WTC11 (cell line): ENCODE data around the gene IPCEF1. TPM values are rescaled to one million over a fixed set of nuclear protein-coding genes. Genes with fewer than 3 reads are reported as not detected.

Experiments used
- ATAC-seq: fragments of 200-7000 bp; cut with Tn5 transposase; 2 replicates; pipeline ENCODE4 v1.10.0; 2021; ENCODE audit warnings: mild to moderate bottlenecking, moderate library complexity
- CTCF ChIA-PET: fragments of 300-600 bp; sonication (Branson Sonifier 250); formaldehyde crosslinking; loops from one replicate; lab custom pipeline; 2021; ENCODE audit warnings: antibody characterized with exemption; lab: Charles Lee
- POLR2A ChIA-PET: fragments of 350-600 bp; sonication (Branson Sonifier 250); formaldehyde crosslinking; loops from one replicate; lab custom pipeline; 2021; ENCODE audit warnings: antibody characterized with exemption; lab: Charles Lee
- DNase-seq: peaks from one replicate; pipeline ENCODE4 v3.0.0; 2021; ENCODE audit warnings: low spot score
- H3K27ac Mint-ChIP-seq: 2 replicates; pipeline ENCODE4 v1.8.0; 2021; ENCODE audit warnings: mixed read lengths
- H3K27me3 Mint-ChIP-seq: 2 replicates; pipeline ENCODE4 v1.8.0; 2021; ENCODE audit warnings: low read depth, mild to moderate bottlenecking, moderate library complexity, mixed read lengths
- H3K36me3 Mint-ChIP-seq: 2 replicates; pipeline ENCODE4 v1.8.0; 2021; ENCODE audit warnings: mixed read lengths
- H3K4me1 Mint-ChIP-seq: 2 replicates; pipeline ENCODE4 v1.8.0; 2022; ENCODE audit warnings: mixed read lengths
- H3K4me3 Mint-ChIP-seq: 2 replicates; pipeline ENCODE4 v1.8.0; 2021; ENCODE audit warnings: mild to moderate bottlenecking, moderate library complexity, mixed read lengths
- H3K9me3 Mint-ChIP-seq: 2 replicates; pipeline ENCODE4 v1.8.0; 2021; ENCODE audit warnings: mixed read lengths
- ESRRA ChIP-seq: sonication (generic); formaldehyde crosslinking; IDR thresholded peaks from 2 replicates; pipeline ENCODE4 v1.8.1; 2022; ENCODE audit warnings: mild to moderate bottlenecking, missing genetic modification reagents, borderline replicate concordance
- FOXP1 ChIP-seq: sonication (generic); formaldehyde crosslinking; IDR thresholded peaks from 2 replicates; pipeline ENCODE4 v1.8.0; 2022; ENCODE audit warnings: missing genetic modification reagents, mild to moderate bottlenecking, moderate library complexity, borderline replicate concordance
- FOXP4 ChIP-seq: sonication (generic); formaldehyde crosslinking; IDR thresholded peaks from 2 replicates; pipeline ENCODE4 v1.8.0; 2022; ENCODE audit warnings: mild to moderate bottlenecking, missing genetic modification reagents
- GTF2I ChIP-seq: fragments of 250-450 bp; sonication (Bioruptor Pico); conservative IDR thresholded peaks from 2 replicates; pipeline ENCODE4 v1.4.0; 2021; ENCODE audit warnings: mild to moderate bottlenecking
- JUN ChIP-seq: sonication (generic); formaldehyde crosslinking; IDR thresholded peaks from 2 replicates; pipeline ENCODE4 v1.8.0; 2023; ENCODE audit warnings: mild to moderate bottlenecking, missing genetic modification reagents
- NR1H2 ChIP-seq: sonication (generic); formaldehyde crosslinking; IDR thresholded peaks from 2 replicates; pipeline ENCODE4 v1.9.0; 2021; ENCODE audit warnings: mild to moderate bottlenecking, moderate library complexity, missing genetic modification reagents
- NR2C2 ChIP-seq: sonication (generic); formaldehyde crosslinking; IDR thresholded peaks from 2 replicates; pipeline ENCODE4 v1.8.0; 2022; ENCODE audit warnings: mild to moderate bottlenecking, missing genetic modification reagents
- RELA ChIP-seq: sonication (generic); formaldehyde crosslinking; IDR thresholded peaks from 2 replicates; pipeline ENCODE4 v1.8.1; 2022; ENCODE audit warnings: missing genetic modification reagents, mild to moderate bottlenecking, borderline replicate concordance
- TCF7 ChIP-seq: sonication (generic); formaldehyde crosslinking; IDR thresholded peaks from 2 replicates; pipeline ENCODE4 v1.8.0; 2022; ENCODE audit warnings: mild to moderate bottlenecking, low read depth, missing genetic modification reagents, moderate library complexity
- TP53 ChIP-seq: sonication (generic); formaldehyde crosslinking; IDR thresholded peaks from 2 replicates; pipeline ENCODE4 v1.8.1; 2023; ENCODE audit warnings: mild to moderate bottlenecking, missing genetic modification reagents
- ZNF138 ChIP-seq: sonication (generic); formaldehyde crosslinking; conservative IDR thresholded peaks from 2 replicates; pipeline ENCODE4 v1.8.1; 2022; ENCODE audit warnings: mild to moderate bottlenecking, moderate library complexity, missing genetic modification reagents
- ZNF396 ChIP-seq: fragments of 250-450 bp; sonication (Bioruptor Pico); IDR thresholded peaks from 2 replicates; pipeline ENCODE4 v1.8.0; 2021; ENCODE audit warnings: mild to moderate bottlenecking, moderate library complexity, borderline replicate concordance
- ZNF416 ChIP-seq: fragments of 250-450 bp; sonication (Bioruptor Pico); IDR thresholded peaks from 2 replicates; pipeline ENCODE4 v1.9.0; 2021; ENCODE audit warnings: mild to moderate bottlenecking, inconsistent platforms
- ZNF425 ChIP-seq: fragments of 250-450 bp; sonication (Bioruptor Pico); conservative IDR thresholded peaks from 2 replicates; pipeline ENCODE4 v1.9.0; 2021; ENCODE audit warnings: mild to moderate bottlenecking
- total RNA-seq: library from RNA; stranded (reverse); gene quantifications from 3 replicates; pipeline ENCODE4 v1.2.3, GENCODE V29; 2021
- TF ChIP-seq, protein P1 (sequence below): fragments of 250-450 bp; sonication (Bioruptor Pico); IDR thresholded peaks from 2 replicates; pipeline ENCODE4 v1.9.0; 2021; ENCODE audit warnings: mild to moderate bottlenecking, borderline replicate concordance
- TF ChIP-seq, protein P2 (sequence below): sonication (generic); formaldehyde crosslinking; IDR thresholded peaks from 2 replicates; pipeline ENCODE4 v1.8.0; 2022; ENCODE audit warnings: mild to moderate bottlenecking, missing genetic modification reagents
- TF ChIP-seq, protein P3 (sequence below): sonication (generic); formaldehyde crosslinking; IDR thresholded peaks from 2 replicates; pipeline ENCODE4 v1.8.0; 2023; ENCODE audit warnings: mild to moderate bottlenecking, missing genetic modification reagents

IPCEF1 gene
- total RNA-seq, 1 experiment from 2014 or later: 1.3 TPM

- CTCF ChIA-PET: no interaction called here
- no peak for DNase-seq
- Mint-ChIP-seq H3K4me1 (no peaks in the 10 kb centered on the region), H3K4me3 (no peak overlapping the region), H3K9me3 (peaks cover 10% of the 10 kb centered on the region; the same call in 1 of the 2 replicates), H3K27ac (no peak overlapping the region), H3K36me3 (no peaks in the 10 kb centered on the region), H3K27me3 (no peaks in the 10 kb centered on the region; the same call in 1 of the 2 replicates)
- no peak for TF ChIP-seq ZNF396 (CRISPR knock-in tag)
- no peak for TF ChIP-seq RELA (CRISPR knock-in tag)
- TF ChIP-seq TCF7 (CRISPR knock-in tag): no peak
- TF ChIP-seq TP53 (CRISPR knock-in tag): no peak
- no peak for TF ChIP-seq NR1H2 (CRISPR knock-in tag)
- no peak for TF ChIP-seq GTF2I
- no peak for TF ChIP-seq ZNF416 (CRISPR knock-in tag)
- TF ChIP-seq, protein P1, sequence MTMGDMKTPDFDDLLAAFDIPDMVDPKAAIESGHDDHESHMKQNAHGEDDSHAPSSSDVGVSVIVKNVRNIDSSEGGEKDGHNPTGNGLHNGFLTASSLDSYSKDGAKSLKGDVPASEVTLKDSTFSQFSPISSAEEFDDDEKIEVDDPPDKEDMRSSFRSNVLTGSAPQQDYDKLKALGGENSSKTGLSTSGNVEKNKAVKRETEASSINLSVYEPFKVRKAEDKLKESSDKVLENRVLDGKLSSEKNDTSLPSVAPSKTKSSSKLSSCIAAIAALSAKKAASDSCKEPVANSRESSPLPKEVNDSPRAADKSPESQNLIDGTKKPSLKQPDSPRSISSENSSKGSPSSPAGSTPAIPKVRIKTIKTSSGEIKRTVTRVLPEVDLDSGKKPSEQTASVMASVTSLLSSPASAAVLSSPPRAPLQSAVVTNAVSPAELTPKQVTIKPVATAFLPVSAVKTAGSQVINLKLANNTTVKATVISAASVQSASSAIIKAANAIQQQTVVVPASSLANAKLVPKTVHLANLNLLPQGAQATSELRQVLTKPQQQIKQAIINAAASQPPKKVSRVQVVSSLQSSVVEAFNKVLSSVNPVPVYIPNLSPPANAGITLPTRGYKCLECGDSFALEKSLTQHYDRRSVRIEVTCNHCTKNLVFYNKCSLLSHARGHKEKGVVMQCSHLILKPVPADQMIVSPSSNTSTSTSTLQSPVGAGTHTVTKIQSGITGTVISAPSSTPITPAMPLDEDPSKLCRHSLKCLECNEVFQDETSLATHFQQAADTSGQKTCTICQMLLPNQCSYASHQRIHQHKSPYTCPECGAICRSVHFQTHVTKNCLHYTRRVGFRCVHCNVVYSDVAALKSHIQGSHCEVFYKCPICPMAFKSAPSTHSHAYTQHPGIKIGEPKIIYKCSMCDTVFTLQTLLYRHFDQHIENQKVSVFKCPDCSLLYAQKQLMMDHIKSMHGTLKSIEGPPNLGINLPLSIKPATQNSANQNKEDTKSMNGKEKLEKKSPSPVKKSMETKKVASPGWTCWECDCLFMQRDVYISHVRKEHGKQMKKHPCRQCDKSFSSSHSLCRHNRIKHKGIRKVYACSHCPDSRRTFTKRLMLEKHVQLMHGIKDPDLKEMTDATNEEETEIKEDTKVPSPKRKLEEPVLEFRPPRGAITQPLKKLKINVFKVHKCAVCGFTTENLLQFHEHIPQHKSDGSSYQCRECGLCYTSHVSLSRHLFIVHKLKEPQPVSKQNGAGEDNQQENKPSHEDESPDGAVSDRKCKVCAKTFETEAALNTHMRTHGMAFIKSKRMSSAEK (CRISPR knock-in tag): no peak
- no peak for TF ChIP-seq ZNF425
- ATAC-seq: no peak
- POLR2A ChIA-PET: no interaction called here
These were observed 244.3 kb downstream of the IPCEF1 start for GRCh38 chr6:154112181-154112809.

DNA sequence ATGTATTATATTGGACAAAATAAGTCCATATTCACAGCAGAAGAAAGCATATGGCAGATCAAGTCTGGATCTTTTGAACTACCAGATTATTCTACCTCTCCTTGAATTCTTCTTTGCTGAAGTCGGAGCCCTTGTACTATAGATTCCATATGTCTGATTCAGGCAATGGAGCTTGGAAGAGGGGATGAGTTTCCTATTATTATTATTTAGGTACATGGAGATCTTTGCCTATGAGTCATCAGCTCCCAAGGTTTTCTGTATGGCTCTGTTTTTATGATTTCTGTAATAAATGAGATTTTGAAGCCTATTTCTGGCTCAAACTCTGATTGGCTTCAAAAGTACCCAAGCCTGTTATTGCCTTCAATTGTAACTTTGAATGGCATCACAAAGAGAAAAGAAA is 245.6 kb downstream of the IPCEF1 start:
- no peak for ATAC-seq
- POLR2A ChIA-PET: no interaction called here
- no peaks in the 10 kb centered on the region; the same call in 1 of the 2 replicates for H3K27me3 Mint-ChIP-seq
- TF ChIP-seq FOXP1 (CRISPR knock-in tag) (no peak), FOXP4 (CRISPR knock-in tag) (no peak), JUN (no peak), ZNF138 (CRISPR knock-in tag) (no peak), ZNF396 (CRISPR knock-in tag) (no peak), ESRRA (CRISPR knock-in tag) (no peak), NR2C2 (CRISPR knock-in tag) (no peak)
- TF ChIP-seq, protein P2, sequence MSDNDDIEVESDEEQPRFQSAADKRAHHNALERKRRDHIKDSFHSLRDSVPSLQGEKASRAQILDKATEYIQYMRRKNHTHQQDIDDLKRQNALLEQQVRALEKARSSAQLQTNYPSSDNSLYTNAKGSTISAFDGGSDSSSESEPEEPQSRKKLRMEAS (CRISPR knock-in tag): no peak
- TF ChIP-seq, protein P3, sequence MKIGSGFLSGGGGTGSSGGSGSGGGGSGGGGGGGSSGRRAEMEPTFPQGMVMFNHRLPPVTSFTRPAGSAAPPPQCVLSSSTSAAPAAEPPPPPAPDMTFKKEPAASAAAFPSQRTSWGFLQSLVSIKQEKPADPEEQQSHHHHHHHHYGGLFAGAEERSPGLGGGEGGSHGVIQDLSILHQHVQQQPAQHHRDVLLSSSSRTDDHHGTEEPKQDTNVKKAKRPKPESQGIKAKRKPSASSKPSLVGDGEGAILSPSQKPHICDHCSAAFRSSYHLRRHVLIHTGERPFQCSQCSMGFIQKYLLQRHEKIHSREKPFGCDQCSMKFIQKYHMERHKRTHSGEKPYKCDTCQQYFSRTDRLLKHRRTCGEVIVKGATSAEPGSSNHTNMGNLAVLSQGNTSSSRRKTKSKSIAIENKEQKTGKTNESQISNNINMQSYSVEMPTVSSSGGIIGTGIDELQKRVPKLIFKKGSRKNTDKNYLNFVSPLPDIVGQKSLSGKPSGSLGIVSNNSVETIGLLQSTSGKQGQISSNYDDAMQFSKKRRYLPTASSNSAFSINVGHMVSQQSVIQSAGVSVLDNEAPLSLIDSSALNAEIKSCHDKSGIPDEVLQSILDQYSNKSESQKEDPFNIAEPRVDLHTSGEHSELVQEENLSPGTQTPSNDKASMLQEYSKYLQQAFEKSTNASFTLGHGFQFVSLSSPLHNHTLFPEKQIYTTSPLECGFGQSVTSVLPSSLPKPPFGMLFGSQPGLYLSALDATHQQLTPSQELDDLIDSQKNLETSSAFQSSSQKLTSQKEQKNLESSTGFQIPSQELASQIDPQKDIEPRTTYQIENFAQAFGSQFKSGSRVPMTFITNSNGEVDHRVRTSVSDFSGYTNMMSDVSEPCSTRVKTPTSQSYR (CRISPR knock-in tag): no peak
- TF ChIP-seq, protein P1 (CRISPR knock-in tag): no peak

More for the DNA sequence above, 245.6 kb downstream of the IPCEF1 start:
- CTCF ChIA-PET: no interaction called here
- H3K4me1 Mint-ChIP-seq: no peaks in the 10 kb centered on the region
- peaks cover 4% of the 10 kb centered on the region; the same call in 1 of the 2 replicates for H3K36me3 Mint-ChIP-seq
- no peak overlapping the region for H3K4me3 Mint-ChIP-seq
- peaks cover 12% of the 10 kb centered on the region for H3K9me3 Mint-ChIP-seq
- H3K27ac Mint-ChIP-seq: no peak overlapping the region
- DNase-seq: no peak
